Measurements from ENCODE around the gene C7orf33. TPM values are rescaled to one million over a fixed set of nuclear protein-coding genes. Genes with fewer than 3 reads are reported as not detected.

The C7orf33 gene
- total and polyA plus RNA-seq, 8 donors, result not detected

DNA sequence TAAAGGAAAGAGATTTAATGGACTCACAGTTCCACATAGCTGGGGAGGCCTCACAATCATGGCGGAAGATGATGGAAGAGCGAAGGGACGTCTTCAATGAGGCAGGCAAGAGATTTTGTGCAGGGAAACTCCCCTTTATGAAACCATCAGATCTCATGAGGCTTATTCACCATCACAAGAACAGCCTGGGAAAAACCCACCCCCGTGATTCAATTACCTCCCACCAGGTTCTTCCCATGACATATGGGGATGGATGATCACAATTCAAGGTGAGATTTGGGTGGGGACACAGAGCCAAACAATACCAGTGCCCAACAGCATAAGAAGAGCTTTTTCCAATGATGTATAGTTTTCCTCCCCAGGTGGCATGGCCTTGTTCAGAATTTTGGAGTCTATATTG lies 11.2 kb upstream of the C7orf33 start:
- no peak overlapping the region for H3K4me3 ChIP-seq
- DNase-seq (no peak), ATAC-seq (no peak)
- H3K27me3 ChIP-seq, result no peaks in the 10 kb centered on the region
- no peaks in the 10 kb centered on the region for H3K36me3 ChIP-seq
- H3K4me1 ChIP-seq, result no peaks in the 10 kb centered on the region
- no peak overlapping the region for H3K27ac ChIP-seq
- TF ChIP-seq, protein P1, sequence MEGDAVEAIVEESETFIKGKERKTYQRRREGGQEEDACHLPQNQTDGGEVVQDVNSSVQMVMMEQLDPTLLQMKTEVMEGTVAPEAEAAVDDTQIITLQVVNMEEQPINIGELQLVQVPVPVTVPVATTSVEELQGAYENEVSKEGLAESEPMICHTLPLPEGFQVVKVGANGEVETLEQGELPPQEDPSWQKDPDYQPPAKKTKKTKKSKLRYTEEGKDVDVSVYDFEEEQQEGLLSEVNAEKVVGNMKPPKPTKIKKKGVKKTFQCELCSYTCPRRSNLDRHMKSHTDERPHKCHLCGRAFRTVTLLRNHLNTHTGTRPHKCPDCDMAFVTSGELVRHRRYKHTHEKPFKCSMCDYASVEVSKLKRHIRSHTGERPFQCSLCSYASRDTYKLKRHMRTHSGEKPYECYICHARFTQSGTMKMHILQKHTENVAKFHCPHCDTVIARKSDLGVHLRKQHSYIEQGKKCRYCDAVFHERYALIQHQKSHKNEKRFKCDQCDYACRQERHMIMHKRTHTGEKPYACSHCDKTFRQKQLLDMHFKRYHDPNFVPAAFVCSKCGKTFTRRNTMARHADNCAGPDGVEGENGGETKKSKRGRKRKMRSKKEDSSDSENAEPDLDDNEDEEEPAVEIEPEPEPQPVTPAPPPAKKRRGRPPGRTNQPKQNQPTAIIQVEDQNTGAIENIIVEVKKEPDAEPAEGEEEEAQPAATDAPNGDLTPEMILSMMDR (IDR thresholded peaks at IDR 0.05), result no peak
- no peaks in the 10 kb centered on the region for H3K9me3 ChIP-seq
- intact Hi-C loops (cut with DNase I), result loop anchor here (10.0 kb wide), 1 partner anchor 385 kb away; no protein-coding TSS in a partner anchor

DNA sequence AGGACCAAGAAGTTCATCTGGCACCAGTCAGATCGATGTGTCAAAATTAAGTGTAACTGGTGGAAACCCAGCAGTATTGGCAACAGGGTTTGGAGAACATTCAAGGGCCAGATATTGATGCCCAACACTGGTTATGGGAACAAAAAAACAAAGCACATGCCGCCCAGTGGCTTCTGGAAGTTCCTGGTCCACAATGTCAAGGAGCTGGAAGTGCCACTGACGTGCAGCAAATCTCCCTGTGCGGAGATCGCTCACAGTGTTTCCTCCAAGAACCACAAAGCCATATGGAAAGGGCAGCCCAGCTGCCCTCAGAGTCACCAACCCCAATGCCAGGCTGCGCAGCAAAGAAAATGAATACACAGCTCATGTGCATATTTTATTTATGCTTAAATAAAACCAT lies 10.1 kb upstream of the C7orf33 start:
- TF ChIP-seq, protein P1 (IDR thresholded peaks at IDR 0.05), result no peak
- ATAC-seq, result no peak

DNA sequence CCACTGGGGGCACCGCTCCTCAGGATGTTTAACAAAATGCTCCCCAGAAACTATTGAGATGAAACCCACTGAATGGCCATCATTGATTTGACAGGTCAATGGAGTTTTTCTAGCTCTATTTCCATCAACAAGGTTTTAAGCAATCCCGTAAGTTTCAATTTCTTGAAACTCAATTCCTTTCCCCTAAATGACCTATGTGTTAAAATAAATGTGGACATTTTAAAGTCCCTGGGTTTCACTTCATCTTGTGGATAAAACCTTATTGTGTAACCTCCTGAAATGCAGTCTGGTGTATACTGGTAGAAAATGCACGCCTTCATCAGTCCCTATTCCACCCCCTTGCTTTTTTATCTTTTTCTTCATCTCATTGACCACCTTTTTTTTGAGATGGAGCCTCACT lies 8.9 kb upstream of the C7orf33 start:
- ATAC-seq (no peak), DNase-seq (no peak)
- no peak overlapping the region for H3K27ac ChIP-seq
- no peak overlapping the region for H3K4me3 ChIP-seq
- no peaks in the 10 kb centered on the region for H3K4me1 ChIP-seq
- intact Hi-C loops (cut with DNase I), result no loop called here
- H3K36me3 ChIP-seq, result no peaks in the 10 kb centered on the region
- peaks cover 0 to 2% of the 10 kb centered on the region in 2 donors for H3K27me3 ChIP-seq
- no peaks in the 10 kb centered on the region for H3K9me3 ChIP-seq
- TF ChIP-seq, protein P1 (IDR thresholded peaks at IDR 0.05), result no peak

More for the DNA sequence above, 10.1 kb upstream of the C7orf33 start:
- Histone ChIP-seq H3K27ac (no peak overlapping the region), H3K9me3 (no peaks in the 10 kb centered on the region), H3K4me3 (no peak overlapping the region), H3K4me1 (no peaks in the 10 kb centered on the region), H3K36me3 (no peaks in the 10 kb centered on the region), H3K27me3 (no peaks in the 10 kb centered on the region)
- DNase-seq, result no peak
- intact Hi-C loops (cut with DNase I), result no loop called here

DNA sequence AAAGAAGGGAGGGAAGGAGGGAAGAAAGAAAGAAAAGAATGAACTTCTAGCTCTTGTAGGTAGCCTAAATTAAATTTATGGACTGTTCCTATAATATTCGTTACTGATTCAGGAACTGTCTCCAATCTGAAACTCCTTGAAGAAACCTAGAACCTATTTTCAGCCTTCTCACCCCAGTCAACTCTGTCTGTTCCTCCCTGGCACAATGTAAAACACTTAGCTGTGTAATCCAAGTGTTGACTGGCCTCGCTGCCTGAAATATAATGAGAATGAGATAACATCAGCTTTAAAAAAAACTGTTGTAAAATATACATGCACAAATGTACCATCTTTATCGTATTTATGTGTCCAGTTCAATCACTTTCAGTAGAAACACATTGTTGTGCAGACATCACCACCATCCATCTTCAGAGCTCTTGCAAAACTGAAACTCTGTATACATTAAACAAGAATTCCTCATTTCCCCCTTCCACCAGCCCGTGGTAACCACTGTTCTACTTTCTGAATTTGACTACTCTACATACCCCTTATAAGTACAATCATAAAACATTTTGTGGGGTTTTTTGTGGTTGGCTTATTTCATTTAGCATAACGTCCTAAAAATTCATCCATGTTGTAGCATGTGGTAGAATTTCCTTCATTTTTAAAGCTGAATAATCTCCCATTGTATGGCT lies 6.3 kb upstream of the C7orf33 start:
- intact Hi-C loops (cut with DNase I), result no loop called here
- Histone ChIP-seq H3K4me1 (no peaks in the 10 kb centered on the region), H3K36me3 (no peaks in the 10 kb centered on the region), H3K4me3 (no peak overlapping the region), H3K9me3 (no peaks in the 10 kb centered on the region), H3K27ac (no peak overlapping the region), H3K27me3 (peaks cover 0 to 13% of the 10 kb centered on the region in 2 donors)
- TF ChIP-seq, protein P1 (IDR thresholded peaks at IDR 0.05), result no peak
- DNase-seq (no peak), ATAC-seq (no peak)

DNA sequence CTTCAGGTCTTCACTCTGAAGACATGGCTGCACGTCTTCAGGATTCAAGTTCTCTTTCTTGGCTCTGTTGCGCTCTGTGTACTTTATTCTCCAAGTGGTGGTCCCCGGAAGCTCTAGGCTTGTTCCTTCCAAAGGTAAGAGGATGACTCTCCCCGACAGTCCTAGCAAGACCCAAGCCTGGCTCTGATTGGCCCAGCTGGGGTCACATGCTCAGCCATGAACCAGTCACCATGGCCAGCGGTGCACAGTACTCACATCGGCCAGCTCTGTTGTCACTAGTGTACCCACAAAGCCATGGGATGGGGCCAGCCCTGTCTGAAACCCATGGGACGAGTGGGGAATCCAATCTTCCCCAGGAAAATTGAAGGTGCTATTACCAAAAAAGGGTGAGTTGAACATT lies 5.2 kb upstream of the C7orf33 start:
- H3K4me1 ChIP-seq, result no peaks in the 10 kb centered on the region
- H3K9me3 ChIP-seq, result no peaks in the 10 kb centered on the region
- DNase-seq (no peak), ATAC-seq (no peak)
- H3K4me3 ChIP-seq, result no peak overlapping the region
- intact Hi-C loops (cut with DNase I), result no loop called here
- H3K27ac ChIP-seq, result no peak overlapping the region
- H3K36me3 ChIP-seq, result no peaks in the 10 kb centered on the region
- H3K27me3 ChIP-seq, result peaks cover 0 to 13% of the 10 kb centered on the region in 2 donors
- TF ChIP-seq, protein P1 (IDR thresholded peaks at IDR 0.05), result no peak
